Measurements from ENCODE around the gene PCDHA10.
"Not testable (repeated sequence)": the region's sequence is repeated elsewhere in the genome, so short reads cannot be mapped to it uniquely, and the experiment has no call there.

PCDHA10 gene

GRCh38 chr5:140855772-140856674, at the start of gene PCDHA10:
Gene PCDHA10, plus strand, starts transcription at chr5:140855897. Its CDS starts 152 bp downstream, at chr5:140856049.
- DNase-seq = no peak

GRCh38 chr5:140806834-140807775, 48.6 kb upstream of the PCDHA10 start, which contains the start of gene PCDHA4:
Gene PCDHA4, plus strand, starts transcription at chr5:140807068.
- no peak for DNase-seq

GRCh38 chr5:140808241-140808888, 47.3 kb upstream of the PCDHA10 start:
- not testable (repeated sequence) for DNase-seq

GRCh38 chr5:140808889-140809291, 46.8 kb upstream of the PCDHA10 start:
- no peak for DNase-seq

GRCh38 chr5:140821375-140822280, 34.1 kb upstream of the PCDHA10 start, which contains the start of gene PCDHA5:
Gene PCDHA5, plus strand, starts transcription at chr5:140821613.
- no peak for DNase-seq

- DNase-seq = no peak
Observed at GRCh38 chr5:140822281-140822629, 33.4 kb upstream of the PCDHA10 start.

GRCh38 chr5:140822969-140823368, 32.7 kb upstream of the PCDHA10 start:
- not testable (repeated sequence) for DNase-seq

GRCh38 chr5:140823475-140823874, 32.2 kb upstream of the PCDHA10 start:
- no peak for DNase-seq

- DNase-seq = no peak
Observed at GRCh38 chr5:140827704-140828361, 27.9 kb upstream of the PCDHA10 start, which contains the start of gene PCDHA6. Gene PCDHA6, plus strand, starts transcription at chr5:140827960. Its CDS starts 132 bp downstream, at chr5:140828092.

- no peak for DNase-seq
Observed at GRCh38 chr5:140828362-140828737, 27.3 kb upstream of the PCDHA10 start.

- DNase-seq = not testable (repeated sequence)
Observed at GRCh38 chr5:140829511-140830501, 25.9 kb upstream of the PCDHA10 start.

GRCh38 chr5:140833993-140834392, 21.7 kb upstream of the PCDHA10 start, which contains the start of gene PCDHA7:
Gene PCDHA7, plus strand, starts transcription at chr5:140834269. Its CDS starts 115 bp downstream, at chr5:140834384.
- no peak for DNase-seq

- DNase-seq = not testable (repeated sequence)
Observed at GRCh38 chr5:140834439-140835008, 21.2 kb upstream of the PCDHA10 start.

GRCh38 chr5:140835622-140836510, 19.8 kb upstream of the PCDHA10 start:
- no peak for DNase-seq

GRCh38 chr5:140840978-140841962, 14.4 kb upstream of the PCDHA10 start, which contains the start of gene PCDHA8:
Gene PCDHA8, plus strand, starts transcription at chr5:140841187. Its CDS starts 135 bp downstream, at chr5:140841322.
- no peak for DNase-seq

All from activated effector memory CD4-positive, alpha-beta T cell treated with anti-CD3 and anti-CD28 coated beads, Interleukin-2, amount 50 U/mL, for 16 hours (primary cell).